Epithelial cell of alveolus of lung (primary cell): ENCODE measurements around the gene DNAH11. TPM values are rescaled to one million over a fixed set of nuclear protein-coding genes. Genes with fewer than 3 reads are reported as not detected.

ENCODE experiments used
- total RNA-seq: library from RNA; depleted of rRNA; stranded (reverse); fragments of >200 nt; gene quantifications from 2 replicates; pipeline ENCODE4 v1.2.1, GENCODE V29; 2015

DNAH11 gene, protein sequence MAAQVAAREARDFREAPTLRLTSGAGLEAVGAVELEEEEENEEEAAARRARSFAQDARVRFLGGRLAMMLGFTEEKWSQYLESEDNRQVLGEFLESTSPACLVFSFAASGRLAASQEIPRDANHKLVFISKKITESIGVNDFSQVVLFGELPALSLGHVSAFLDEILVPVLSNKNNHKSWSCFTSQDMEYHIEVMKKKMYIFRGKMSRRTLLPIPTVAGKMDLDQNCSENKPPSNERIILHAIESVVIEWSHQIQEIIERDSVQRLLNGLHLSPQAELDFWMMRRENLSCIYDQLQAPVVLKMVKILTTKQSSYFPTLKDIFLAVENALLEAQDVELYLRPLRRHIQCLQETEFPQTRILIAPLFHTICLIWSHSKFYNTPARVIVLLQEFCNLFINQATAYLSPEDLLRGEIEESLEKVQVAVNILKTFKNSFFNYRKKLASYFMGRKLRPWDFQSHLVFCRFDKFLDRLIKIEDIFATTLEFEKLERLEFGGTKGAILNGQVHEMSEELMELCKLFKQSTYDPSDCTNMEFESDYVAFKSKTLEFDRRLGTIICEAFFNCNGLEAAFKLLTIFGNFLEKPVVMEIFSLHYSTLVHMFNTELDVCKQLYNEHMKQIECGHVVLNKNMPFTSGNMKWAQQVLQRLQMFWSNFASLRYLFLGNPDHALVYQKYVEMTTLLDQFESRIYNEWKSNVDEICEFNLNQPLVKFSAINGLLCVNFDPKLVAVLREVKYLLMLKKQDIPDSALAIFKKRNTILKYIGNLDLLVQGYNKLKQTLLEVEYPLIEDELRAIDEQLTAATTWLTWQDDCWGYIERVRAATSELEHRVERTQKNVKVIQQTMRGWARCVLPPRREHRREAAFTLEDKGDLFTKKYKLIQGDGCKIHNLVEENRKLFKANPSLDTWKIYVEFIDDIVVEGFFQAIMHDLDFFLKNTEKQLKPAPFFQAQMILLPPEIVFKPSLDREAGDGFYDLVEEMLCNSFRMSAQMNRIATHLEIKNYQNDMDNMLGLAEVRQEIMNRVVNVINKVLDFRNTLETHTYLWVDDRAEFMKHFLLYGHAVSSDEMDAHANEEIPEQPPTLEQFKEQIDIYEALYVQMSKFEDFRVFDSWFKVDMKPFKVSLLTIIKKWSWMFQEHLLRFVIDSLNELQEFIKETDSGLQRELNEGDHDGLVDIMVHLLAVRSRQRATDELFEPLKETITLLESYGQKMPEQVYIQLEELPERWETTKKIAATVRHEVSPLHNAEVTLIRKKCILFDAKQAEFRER (N-terminal part only)
- total RNA-seq, result 0.48 and 1.2 TPM in 2 replicates

DNA sequence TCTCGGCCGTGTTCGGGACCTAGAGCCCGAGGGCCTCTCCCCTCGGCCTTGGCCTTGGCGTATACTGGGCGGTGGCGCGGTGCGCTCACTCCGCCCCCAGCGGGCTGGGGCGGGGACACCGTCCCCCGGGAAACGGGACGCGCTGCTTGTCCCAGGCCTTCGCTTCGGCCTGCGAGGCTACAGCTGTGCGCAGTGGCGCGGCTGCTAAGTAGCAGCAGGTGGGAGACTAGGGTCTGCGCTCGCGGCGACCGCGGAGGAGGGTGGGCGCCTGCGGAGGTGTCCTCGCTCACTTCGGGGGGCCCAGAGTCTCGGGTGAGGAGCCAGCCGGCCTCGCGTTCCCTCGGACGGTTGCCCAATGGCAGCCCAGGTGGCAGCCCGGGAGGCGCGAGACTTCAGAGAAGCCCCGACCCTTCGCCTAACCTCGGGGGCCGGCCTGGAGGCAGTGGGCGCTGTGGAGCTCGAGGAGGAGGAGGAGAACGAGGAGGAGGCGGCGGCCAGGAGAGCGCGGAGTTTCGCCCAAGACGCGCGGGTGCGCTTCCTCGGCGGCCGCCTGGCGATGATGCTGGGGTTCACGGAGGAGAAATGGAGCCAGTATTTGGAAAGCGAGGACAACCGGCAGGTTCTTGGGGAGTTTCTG is at the start of gene DNAH11:
Gene DNAH11, plus strand, starts transcription at position 149 of the 637 bp plus-strand sequence. Its CDS starts 207 bp downstream, at position 356.

DNA sequence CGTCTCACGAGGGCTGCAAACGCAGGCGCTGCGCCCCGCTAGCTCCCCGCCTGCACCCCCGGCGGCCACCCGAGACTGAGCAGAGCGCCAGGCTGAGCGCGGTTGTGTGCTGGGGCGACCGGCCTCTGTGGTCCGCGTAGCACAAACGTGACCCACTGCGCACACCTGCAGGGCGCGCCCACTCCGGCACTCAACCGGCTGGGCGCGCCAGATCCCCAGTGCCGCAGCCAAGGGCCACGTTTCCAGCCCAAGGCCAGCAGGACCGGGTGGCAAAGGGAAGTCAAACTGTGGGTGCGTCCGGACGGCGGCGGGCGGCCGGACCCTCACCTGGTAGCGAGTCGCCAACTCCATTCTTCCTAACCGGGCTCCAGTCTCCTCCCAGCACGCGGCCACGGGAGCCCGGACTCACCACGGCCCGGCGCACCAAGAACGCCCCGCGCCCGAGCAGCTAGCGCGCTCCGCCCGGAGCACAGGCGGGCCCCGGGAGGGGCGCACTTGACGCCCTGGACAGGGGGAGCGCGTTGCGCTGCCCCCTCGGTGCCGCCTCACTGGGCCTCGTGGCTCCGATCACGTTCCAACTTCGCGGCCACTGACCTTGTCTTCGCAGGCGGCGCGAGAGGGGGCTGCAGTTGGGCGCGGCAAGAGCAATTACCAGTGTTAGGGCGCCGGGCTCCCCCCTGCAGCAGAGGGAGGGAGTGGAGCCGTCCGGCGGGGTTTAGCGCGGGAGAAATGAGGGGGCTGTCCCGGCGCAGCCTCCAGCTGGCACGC is 402.8 kb downstream of the DNAH11 start, which contains the start of gene CDCA7L:
Gene CDCA7L, minus strand, starts transcription at position 446 of the 768 bp plus-strand sequence. Its CDS starts 95 bp downstream, at position 351.

Other genes with a start within 250 kb of the DNAH11 start
- 2.0 and 4.7 TPM in 2 replicates for gene SP4, start 115.0 kb upstream of the DNAH11 start, total RNA-seq